KMS-11 (cell line): Measurements from ENCODE around the gene CLN5.

Experiments used
- H2AFZ ChIP-seq: fragments of 200-600 bp; sonication (generic); 2 replicates; pipeline ENCODE4 v1.6.1; 2016; ENCODE audit warnings: antibody characterized with exemption, mixed run types, low read depth
- H3K27ac ChIP-seq: fragments of 200-600 bp; sonication (generic); 2 replicates; pipeline ENCODE4 v1.6.1; 2016; ENCODE audit warnings: mild to moderate bottlenecking, mixed run types
- H3K27me3 ChIP-seq: fragments of 200-600 bp; sonication (generic); 2 replicates; pipeline ENCODE4 v1.6.1; 2017; ENCODE audit warnings: mild to moderate bottlenecking, low read depth, mixed run types, moderate library complexity; ENCODE audit not compliant: insufficient read depth
- H3K36me3 ChIP-seq: fragments of 200-600 bp; sonication (generic); 2 replicates; pipeline ENCODE4 v1.6.1; 2017; ENCODE audit warnings: mild to moderate bottlenecking, mixed run types; ENCODE audit not compliant: insufficient read depth
- H3K4me1 ChIP-seq: fragments of 200-600 bp; sonication (generic); 2 replicates; pipeline ENCODE4 v1.6.1; 2016; ENCODE audit warnings: mild to moderate bottlenecking, low read depth, mixed run types; ENCODE audit not compliant: poor library complexity, severe bottlenecking
- H3K4me2 ChIP-seq: fragments of 200-600 bp; sonication (generic); 2 replicates; pipeline ENCODE4 v1.7.0; 2016; ENCODE audit warnings: mild to moderate bottlenecking, mixed run types
- H3K4me3 ChIP-seq: fragments of 200-600 bp; sonication (generic); IDR thresholded peaks from 2 replicates; pipeline ENCODE4 v1.6.1; 2017; ENCODE audit warnings: low read depth, low read length, mixed read lengths; ENCODE audit not compliant: insufficient read depth
- H3K79me2 ChIP-seq: fragments of 200-600 bp; sonication (generic); 2 replicates; pipeline ENCODE4 v1.6.1; 2016; ENCODE audit warnings: low read depth, mixed run types; ENCODE audit not compliant: insufficient read depth
- H3K9ac ChIP-seq: fragments of 200-600 bp; sonication (generic); 2 replicates; pipeline ENCODE4 v1.6.1; 2016; ENCODE audit warnings: mild to moderate bottlenecking, mixed run types
- H4K20me1 ChIP-seq: fragments of 200-600 bp; sonication (generic); 2 replicates; pipeline ENCODE4 v1.6.1; 2016; ENCODE audit warnings: mild to moderate bottlenecking, mixed run types; ENCODE audit not compliant: insufficient read depth
- CTCF ChIP-seq: fragments of 200-600 bp; sonication (generic); conservative IDR thresholded peaks from 2 replicates; pipeline ENCODE4 v1.6.1; 2017; ENCODE audit warnings: low read depth, mild to moderate bottlenecking, antibody characterized with exemption, low read length, moderate library complexity, mixed read lengths

CLN5 gene

GRCh38 chr13:77033717-77034302 lies 41.9 kb downstream of the CLN5 start:
- Histone ChIP-seq H3K4me3 (no peak overlapping the region), H3K27me3 (no peaks in the 10 kb centered on the region), H3K36me3 (no peaks in the 10 kb centered on the region), H3K4me1 (no peaks in the 10 kb centered on the region), H3K27ac (no peak overlapping the region), H2AFZ (no peak overlapping the region), H3K79me2 (no peaks in the 10 kb centered on the region), H3K4me2 (no peak overlapping the region), H3K9ac (no peak overlapping the region), H4K20me1 (no peaks in the 10 kb centered on the region)
- no peak for TF ChIP-seq CTCF

GRCh38 chr13:77034881-77035280 lies 43.0 kb downstream of the CLN5 start:
- no peak overlapping the region for H3K4me2 ChIP-seq
- no peak overlapping the region for H2AFZ ChIP-seq
- no peaks in the 10 kb centered on the region for H3K4me1 ChIP-seq
- H3K9ac ChIP-seq, result no peak overlapping the region
- no peaks in the 10 kb centered on the region for H3K36me3 ChIP-seq
- no peak overlapping the region for H3K4me3 ChIP-seq
- H3K27me3 ChIP-seq, result no peaks in the 10 kb centered on the region
- TF ChIP-seq CTCF, result no peak
- H3K27ac ChIP-seq, result no peak overlapping the region
- H4K20me1 ChIP-seq, result no peaks in the 10 kb centered on the region
- no peaks in the 10 kb centered on the region for H3K79me2 ChIP-seq

- Histone ChIP-seq H3K36me3 (no peaks in the 10 kb centered on the region), H3K27me3 (no peaks in the 10 kb centered on the region), H4K20me1 (no peaks in the 10 kb centered on the region), H3K4me2 (no peak overlapping the region), H3K27ac (no peak overlapping the region), H3K4me1 (no peaks in the 10 kb centered on the region), H2AFZ (no peak overlapping the region), H3K79me2 (no peaks in the 10 kb centered on the region), H3K4me3 (no peak overlapping the region), H3K9ac (no peak overlapping the region)
- TF ChIP-seq CTCF, result no peak
Observed at GRCh38 chr13:77036279-77036678, 44.4 kb downstream of the CLN5 start.

- H3K27me3 ChIP-seq, result no peaks in the 10 kb centered on the region
- H3K4me1 ChIP-seq, result no peaks in the 10 kb centered on the region
- H2AFZ ChIP-seq, result no peak overlapping the region
- H3K27ac ChIP-seq, result no peak overlapping the region
- H3K4me3 ChIP-seq, result no peak overlapping the region
- TF ChIP-seq CTCF, result no peak
- no peaks in the 10 kb centered on the region for H3K36me3 ChIP-seq
- H3K79me2 ChIP-seq, result no peaks in the 10 kb centered on the region
- H4K20me1 ChIP-seq, result no peaks in the 10 kb centered on the region
- no peak overlapping the region for H3K4me2 ChIP-seq
- no peak overlapping the region for H3K9ac ChIP-seq
Observed at GRCh38 chr13:77038907-77039480, 47.1 kb downstream of the CLN5 start.
